HG02973 (cell line): ENCODE measurements around the gene RASSF1.

Experiments used
- ATAC-seq: cut with Tn5 transposase; IDR thresholded peaks from one replicate; pipeline ENCODE4 v1.9.1; 2021; ENCODE audit warnings: moderate library complexity; ENCODE audit not compliant: unreplicated experiment

RASSF1 gene

DNA sequence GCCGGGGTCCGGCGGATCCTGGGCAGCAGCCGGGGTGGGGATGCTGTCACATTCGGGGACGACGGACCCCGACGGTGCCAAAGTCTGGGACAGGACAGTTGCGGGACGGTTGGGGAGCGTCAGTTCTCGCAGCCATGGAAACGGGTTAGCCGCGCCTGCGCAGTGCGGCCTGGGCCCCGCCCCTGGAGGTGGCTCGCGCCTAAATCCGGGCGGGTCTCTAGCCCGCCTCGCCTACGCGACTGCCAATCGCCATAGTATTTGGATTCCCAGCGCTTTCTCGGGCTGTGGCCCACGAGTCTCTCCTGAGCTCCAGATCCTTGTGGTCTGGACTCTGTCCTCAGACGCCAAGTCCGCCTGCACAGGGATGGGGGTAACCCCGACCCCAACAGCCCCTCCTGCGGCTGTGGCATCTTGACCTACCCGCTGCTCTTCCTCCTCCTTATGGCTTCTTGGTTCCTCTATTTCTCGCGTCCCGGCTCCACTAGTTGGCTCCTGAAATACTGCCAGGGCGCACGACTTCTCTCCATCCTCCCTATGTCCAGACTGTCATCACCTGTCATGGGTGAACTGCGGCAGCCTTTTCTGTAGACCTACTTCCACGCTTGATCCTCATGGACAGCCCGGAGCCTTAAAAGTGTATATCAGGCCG is 5.1 kb upstream of the RASSF1 start, which contains the start of gene ZMYND10:
ZMYND10 (minus strand) TSS at position 147 of the 649 bp plus-strand sequence. CDS start 153 bp downstream, outside the sequence.
- no peak for ATAC-seq

DNA sequence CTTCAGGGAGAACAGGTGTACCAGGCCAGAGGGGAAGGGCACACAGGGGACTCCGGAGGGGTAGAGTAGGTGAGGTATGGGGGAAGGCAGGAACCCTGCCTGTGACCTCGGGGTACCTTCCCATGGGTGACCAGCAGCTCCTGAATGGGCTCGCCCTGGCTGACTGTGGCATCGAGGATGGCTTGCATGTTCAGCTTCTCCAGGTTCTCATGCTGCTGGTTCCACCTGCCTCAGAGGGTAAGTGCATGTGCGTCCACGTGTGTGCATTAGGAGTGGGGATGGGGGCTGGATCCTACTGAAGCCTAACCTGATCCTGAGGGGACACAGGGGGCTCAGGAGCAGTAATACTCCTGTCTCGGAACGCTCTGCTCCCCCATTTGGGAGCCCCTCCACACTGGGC is 4.4 kb upstream of the RASSF1 start:
- ATAC-seq, result no peak

DNA sequence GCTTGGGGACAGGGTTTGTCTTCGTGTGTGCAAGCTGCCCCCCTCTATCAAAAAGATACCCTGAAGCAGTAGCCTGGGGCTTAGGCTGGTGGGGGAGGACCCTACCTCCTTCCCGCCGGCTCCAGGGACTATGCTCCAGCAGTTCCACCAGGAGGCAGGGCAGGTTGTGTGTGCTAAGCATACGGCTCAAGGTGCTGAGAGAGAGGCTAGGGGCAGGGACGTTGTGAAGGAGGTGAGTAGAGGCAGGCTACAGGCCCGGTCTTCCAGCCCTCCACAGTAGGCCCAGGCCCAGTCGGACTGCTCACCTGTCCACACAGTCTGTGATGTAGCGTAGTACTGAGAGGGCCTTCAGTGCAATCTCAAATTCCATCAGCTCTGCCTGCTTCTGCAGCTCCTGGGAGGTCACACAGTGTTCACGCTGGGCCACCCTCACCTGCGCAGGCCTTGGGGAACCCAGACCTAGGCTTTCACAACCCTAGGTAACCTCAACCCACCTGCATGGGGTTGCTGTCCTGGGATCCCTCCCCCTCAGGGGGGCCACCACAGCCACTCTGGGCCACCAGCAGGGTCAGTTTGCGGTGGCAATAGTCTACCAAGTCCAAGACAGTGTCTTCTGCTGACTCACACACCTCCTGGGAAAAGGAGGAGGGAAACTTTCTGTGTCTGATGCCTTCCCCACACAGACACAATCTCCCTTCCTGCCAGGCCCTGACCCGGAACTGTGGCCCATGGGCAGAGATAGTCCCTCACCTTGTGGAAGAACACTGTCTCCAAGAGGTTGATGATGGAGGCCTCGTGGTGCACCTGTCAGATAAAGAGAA is 2.4 kb upstream of the RASSF1 start:
- ATAC-seq, result no peak

GRCh38 chr3:50341996-50342650 is 1.5 kb upstream of the RASSF1 start:
- ATAC-seq, result no peak

DNA sequence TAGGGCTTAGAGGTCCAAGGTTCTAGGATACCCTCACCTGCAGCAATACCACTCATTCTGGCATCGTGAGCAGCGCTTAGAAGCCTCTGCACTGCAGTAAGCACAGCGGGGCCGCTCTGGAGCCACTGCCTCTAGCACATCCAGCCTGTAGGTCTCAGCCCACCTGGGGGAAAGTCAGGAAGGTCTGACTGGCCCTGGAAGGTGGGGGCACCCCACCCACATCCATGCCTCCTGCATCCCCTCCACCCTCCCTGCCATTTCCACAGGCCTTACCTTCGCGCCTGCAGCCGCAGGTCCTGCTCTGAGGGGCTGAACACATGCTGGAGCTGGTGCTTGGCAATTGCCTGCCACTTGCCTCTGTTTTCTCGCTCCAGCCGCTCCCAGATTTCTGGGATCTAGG is 901 bp upstream of the RASSF1 start:
- no peak for ATAC-seq

GRCh38 chr3:50340147-50340447 is 539 bp downstream of the RASSF1 start:
- no peak for ATAC-seq

GRCh38 chr3:50339485-50340146 is 1.0 kb downstream of the RASSF1 start:
- no peak for ATAC-seq

- ATAC-seq, result no peak
These were observed 1.7 kb downstream of the RASSF1 start for GRCh38 chr3:50338965-50339364.

DNA sequence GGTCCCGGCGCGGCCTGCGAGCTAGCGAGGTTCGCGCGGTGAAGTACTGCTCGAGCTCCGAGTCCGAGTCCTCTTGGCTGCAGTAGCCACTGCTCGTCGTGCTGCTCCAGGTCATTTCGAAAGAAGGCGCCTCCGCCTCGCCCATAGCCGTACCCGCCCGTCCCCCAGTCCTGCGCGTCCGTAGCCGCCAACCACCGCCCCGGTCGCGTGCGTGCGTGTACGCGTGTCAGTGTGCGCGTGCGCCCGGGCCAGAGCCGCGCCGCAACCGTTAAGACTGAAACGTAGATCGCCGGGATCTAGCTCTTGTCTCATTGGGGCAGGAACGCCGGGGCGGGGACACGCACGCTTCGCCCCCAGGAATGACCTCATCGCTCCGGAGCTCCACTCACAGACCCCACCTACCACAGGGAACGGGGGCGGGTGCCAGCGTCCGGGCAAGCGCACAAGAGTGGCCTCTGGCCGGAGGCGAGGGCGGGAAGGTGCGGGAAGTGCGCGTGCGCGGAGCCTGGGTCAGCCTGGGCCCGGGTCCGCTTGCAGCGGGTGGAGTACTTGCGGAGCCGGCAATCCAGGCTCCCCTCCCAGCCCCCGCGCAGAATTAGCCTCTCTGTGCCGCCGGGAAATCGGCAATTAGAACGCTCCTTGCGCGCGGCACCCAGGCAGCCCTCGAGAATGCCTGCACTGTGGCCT is 3.3 kb downstream of the RASSF1 start:
- ATAC-seq, result peak; percentile 65

- ATAC-seq, result peak; percentile 32
These were observed 4.0 kb downstream of the RASSF1 start for GRCh38 chr3:50336452-50337174.

DNA sequence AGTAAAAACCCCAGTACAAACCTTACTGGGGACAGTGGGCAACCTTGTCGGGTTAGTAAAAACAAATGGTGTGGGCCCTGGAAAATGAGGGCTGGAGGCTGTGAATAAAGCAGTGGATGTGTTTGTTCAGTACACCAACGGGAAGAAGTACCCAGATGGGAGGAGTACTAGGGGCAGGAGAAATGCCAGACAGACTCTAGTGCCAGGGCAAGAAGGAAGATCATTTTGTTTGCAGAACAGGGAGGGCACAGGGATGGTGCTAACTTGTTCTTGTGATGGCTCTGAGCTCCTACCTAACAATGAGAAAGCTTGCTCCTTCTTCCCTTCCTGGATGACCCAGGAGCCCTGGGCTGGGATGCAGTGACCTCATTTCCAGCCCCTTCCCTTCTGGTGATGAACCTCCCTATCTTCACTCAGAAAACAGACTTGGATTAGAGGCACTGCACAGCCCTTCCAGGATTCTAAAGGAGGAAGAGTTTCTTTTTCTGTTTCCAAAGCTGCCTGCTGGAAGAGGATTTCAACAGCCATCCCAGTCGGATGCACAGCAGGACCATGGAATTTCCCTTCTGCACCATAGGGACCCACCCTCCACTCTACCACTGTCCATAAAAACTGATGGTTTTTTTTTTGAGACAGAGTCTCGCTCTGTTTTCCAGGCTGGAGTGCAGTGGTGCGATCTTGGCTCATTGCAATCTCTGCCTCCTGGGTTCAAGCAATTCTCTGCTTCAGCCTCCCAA is 6.1 kb downstream of the RASSF1 start:
- ATAC-seq, result no peak

DNA sequence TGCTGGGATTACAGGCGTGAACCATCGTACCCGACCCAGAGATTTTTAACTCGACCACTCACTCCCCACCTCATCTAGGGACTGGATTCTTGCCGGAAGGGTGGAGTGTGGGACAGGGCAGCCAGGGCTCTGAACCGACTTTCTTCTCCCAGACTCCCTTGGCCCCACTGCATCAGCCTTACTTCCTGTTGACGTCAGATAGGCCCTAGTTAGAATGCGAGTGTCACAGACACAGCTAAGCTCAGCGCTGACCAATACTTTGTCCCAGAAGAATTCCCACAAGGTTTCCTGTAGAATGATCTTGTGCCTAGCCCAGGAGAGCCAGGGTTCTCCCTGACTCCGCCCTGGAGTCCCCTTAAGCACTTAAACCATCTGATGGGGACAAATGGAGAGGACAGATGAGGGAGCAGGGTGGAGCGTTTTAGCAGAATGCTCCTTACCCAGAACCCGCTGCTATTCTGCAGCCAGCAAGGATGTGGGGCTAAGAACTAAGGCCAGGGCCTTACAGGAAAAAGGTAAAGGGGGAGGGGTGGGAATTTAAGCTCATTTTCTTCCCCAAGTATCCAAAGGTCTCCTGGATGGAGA is 6.8 kb downstream of the RASSF1 start:
- ATAC-seq, result no peak

DNA sequence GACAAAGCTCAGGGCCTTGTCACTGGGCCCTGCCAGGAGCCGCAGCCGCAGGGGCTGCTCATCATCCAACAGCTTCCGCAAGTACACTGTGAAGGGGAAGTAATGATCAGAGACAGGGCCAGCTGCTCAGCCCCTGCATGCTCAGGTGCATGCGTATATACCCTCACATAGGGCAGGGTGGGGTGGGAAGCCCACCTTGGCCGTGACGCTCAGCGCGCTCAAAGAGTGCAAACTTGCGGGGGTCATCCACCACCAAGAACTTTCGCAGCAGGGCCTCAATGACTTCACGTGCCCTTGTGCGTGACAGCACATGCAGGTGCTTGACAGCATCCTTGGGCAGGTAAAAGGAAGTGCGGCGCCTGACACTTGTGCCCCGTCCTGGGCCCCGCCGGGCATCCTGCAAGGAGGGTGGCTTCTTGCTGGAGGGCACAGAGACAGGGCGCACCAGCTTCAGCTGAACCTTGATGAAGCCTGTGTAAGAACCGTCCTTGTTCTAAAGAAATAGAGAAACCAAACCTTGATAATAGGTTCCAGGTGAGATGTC is 9.2 kb downstream of the RASSF1 start:
- ATAC-seq, result no peak

DNA sequence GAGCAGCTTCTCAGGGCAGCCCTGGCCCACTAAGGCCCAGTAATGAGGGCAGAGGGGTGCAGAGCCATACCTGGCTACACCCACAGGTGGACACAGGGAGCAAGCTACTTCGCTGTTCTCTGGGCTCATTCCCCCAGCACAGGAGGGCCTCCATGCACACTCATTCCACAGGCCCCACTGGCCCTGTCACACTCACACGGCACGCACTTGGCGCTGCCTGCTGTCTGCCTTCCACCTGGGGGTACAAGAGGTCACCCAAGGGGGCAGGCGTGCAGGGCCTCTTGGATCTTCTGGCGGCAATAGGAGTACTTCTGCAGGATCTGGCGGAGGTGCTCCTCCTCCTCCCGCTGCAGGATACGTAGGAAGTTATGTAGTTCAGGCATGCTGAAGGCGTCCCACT is 10.3 kb downstream of the RASSF1 start:
- ATAC-seq, result no peak

DNA sequence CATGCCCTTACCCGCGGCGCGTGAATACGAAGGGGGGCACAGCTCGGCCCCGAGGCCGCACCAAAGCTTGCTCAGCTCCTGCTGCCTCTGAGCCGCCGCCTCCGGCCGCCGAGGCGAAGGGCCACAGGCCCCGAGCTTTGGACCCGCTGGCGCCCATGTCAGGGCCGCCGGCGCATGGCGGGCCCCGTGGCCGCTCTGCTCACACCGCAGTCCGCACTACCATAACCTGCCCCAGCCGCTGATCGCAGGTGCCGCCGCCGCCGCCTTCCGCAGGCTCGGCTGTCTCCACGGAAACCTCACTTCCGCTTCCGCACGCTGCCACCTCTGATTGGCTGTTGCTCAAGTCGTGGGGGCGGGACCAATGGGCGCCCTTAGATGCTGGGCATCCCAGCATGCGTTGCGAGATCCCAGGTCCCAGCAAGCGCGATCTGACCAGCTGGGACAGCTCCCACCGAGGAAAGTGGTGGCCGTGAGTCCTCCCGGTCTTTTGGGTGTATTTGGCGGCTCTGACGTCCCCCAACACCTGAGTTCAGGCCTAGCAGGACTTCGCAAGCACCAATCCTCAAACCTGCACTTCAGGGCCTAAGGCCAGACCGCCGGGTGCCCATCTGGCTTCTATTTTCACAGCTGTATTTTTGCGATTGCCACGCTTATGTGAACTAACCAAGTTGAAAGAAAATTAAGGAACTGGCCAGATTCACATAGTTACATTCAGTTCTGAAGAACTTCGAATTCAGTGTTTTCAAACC is 12.5 kb downstream of the RASSF1 start, which contains the start of gene TUSC2:
TUSC2 (minus strand) TSS at position 281 of the 749 bp plus-strand sequence; CDS start at position 157, 124 bp downstream.
- ATAC-seq, result peak; percentile 75

- ATAC-seq, result no peak
These were observed 13.5 kb downstream of the RASSF1 start for GRCh38 chr3:50327129-50327528.

GRCh38 chr3:50326182-50326541 is 14.5 kb downstream of the RASSF1 start:
- no peak for ATAC-seq

DNA sequence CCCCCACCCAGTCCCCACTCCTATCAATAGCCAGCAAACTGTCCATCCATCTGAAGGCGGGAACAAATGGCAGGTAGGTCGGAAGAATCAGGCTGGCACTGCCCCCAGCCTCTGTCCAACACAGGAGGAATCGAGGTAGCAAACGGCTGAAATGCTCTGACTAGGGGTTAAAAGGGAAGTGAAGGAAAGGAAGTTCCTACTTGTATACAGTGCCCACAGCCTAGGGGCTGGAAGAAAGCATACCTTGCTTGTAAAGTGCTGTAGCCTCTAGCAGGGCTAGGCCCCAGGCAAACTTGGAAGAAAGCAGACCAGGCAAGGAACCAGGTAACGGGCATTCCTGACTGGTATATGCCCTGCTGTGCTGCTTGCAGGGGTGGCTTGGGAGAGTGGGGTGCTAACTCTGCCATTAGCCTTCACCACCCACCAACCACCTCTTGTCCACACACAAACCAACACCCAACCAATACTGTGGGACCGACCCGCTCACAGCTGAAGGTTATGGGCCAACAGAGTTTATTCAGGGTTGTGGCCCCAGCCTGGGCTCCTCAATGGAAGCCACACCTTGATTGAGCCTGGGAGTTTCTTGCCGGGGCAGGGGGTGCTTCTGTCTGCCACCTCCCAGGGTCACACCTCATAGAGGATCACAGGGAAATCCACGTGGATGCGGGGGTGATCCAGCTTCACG is 15.0 kb downstream of the RASSF1 start:
- no peak for ATAC-seq
